ENCODE results near the gene CZIB. TPM values are rescaled to one million over a fixed set of nuclear protein-coding genes. Genes with fewer than 3 reads are reported as not detected.

Gene CZIB
- total RNA-seq, 4 donors from 2014 or later, result 58.8 to 103 (median 84.4) TPM

DNA sequence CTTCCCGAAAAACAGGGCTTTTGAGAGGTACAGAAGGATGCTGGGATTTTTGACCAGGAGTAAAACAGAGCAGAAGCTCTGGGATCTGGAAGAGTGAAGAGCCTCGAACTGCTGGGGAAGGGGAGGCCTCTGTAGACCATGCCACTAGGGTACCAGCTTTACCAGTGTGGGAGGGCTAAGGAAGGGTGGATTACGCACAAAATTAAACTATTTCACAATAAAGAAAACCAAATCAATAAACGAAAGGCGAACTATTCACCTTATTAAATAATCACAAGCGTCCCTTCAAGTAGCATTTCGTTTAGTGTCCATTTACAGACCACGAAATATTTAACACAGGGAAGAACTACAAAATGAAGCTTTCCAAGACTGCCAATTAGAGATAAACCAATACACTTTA, 723 bp downstream of the CZIB start:
- no peaks in the 10 kb centered on the region for H3K27me3 ChIP-seq
- WGBS, 2 donors (ENCODE audit: low coverage in 1 of 2), result 10 to 11% methylated on average over 7 to 8 of the region's 8 CpGs
- peak overlapping the region; percentile 63 to 80 for H3K4me3 ChIP-seq
- peaks cover 4 to 37% (median 8%) of the 10 kb centered on the region in 3 donors for H3K4me1 ChIP-seq
- no peak for ATAC-seq
- peak overlapping the region; percentile 84 to 98 (median 98) for H3K27ac ChIP-seq
- TF ChIP-seq EP300 (IDR thresholded peaks at IDR 0.05) (no peak), POLR2AphosphoS5 (IDR thresholded peaks at IDR 0.05) (no peak), POLR2A (IDR thresholded peaks at IDR 0.05) (no peak)
- TF ChIP-seq, protein P1, sequence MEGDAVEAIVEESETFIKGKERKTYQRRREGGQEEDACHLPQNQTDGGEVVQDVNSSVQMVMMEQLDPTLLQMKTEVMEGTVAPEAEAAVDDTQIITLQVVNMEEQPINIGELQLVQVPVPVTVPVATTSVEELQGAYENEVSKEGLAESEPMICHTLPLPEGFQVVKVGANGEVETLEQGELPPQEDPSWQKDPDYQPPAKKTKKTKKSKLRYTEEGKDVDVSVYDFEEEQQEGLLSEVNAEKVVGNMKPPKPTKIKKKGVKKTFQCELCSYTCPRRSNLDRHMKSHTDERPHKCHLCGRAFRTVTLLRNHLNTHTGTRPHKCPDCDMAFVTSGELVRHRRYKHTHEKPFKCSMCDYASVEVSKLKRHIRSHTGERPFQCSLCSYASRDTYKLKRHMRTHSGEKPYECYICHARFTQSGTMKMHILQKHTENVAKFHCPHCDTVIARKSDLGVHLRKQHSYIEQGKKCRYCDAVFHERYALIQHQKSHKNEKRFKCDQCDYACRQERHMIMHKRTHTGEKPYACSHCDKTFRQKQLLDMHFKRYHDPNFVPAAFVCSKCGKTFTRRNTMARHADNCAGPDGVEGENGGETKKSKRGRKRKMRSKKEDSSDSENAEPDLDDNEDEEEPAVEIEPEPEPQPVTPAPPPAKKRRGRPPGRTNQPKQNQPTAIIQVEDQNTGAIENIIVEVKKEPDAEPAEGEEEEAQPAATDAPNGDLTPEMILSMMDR (IDR thresholded peaks at IDR 0.05), result no peak
- H3K36me3 ChIP-seq, result peaks cover 0 to 42% of the 10 kb centered on the region in 2 donors
- no peaks in the 10 kb centered on the region for H3K9me3 ChIP-seq

DNA sequence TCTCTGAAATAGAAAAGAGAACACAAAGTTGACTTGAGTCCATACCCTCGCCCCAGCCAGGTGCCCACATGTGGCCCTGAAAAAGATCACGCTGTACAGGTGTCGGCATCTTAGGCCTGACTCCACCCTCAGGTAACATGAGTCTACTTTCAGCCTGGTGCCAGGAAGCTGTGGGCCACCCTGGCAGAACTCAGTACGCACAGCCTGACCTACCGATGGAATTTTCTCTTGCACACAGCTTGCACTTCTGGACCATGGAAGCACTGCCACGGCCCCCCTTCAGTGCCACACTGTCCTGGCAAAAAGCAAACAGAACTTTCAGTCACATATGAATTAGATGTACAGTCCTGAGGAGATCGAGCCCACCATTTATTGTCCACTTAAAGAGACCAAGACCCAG, 2.2 kb downstream of the CZIB start:
- Histone ChIP-seq H3K27me3 (no peaks in the 10 kb centered on the region), H3K27ac (no peak overlapping the region), H3K9me3 (no peaks in the 10 kb centered on the region), H3K4me3 (no peak overlapping the region), H3K36me3 (peaks cover 0 to 57% of the 10 kb centered on the region in 2 donors), H3K4me1 (peaks cover 4 to 37% (median 8%) of the 10 kb centered on the region in 3 donors)
- TF ChIP-seq POLR2AphosphoS5 (IDR thresholded peaks at IDR 0.05) (no peak), POLR2A (IDR thresholded peaks at IDR 0.05) (no peak), EP300 (IDR thresholded peaks at IDR 0.05) (no peak)
- TF ChIP-seq, protein P1 (IDR thresholded peaks at IDR 0.05), result no peak
- no peak for ATAC-seq
- 83 to 84% methylated on average over 1 to 5 of the region's 7 CpGs for WGBS, 2 donors (ENCODE audit: low coverage in 1 of 2)

GRCh38 chr1:53214376-53214940, 6.0 kb downstream of the CZIB start:
- Histone ChIP-seq H3K36me3 (peaks cover 0 to 94% of the 10 kb centered on the region in 2 donors), H3K9me3 (no peaks in the 10 kb centered on the region), H3K27me3 (no peaks in the 10 kb centered on the region), H3K4me3 (no peak overlapping the region), H3K4me1 (peaks cover under 1 to 23% (median 2%) of the 10 kb centered on the region in 3 donors), H3K27ac (no peak overlapping the region)
- ATAC-seq, result no peak
- TF ChIP-seq, protein P1 (IDR thresholded peaks at IDR 0.05), result no peak
- TF ChIP-seq EP300 (IDR thresholded peaks at IDR 0.05) (no peak), POLR2AphosphoS5 (IDR thresholded peaks at IDR 0.05) (no peak), POLR2A (IDR thresholded peaks at IDR 0.05) (no peak)
- WGBS, 2 donors (ENCODE audit: low coverage in 1 of 2), result 56% methylated on average over 2 of the region's 5 CpGs; no CpG with 5 or more reads in 1 of the 2 donors

GRCh38 chr1:53210954-53211353, 9.5 kb downstream of the CZIB start:
- no peaks in the 10 kb centered on the region for H3K9me3 ChIP-seq
- H3K4me3 ChIP-seq, result no peak overlapping the region
- ATAC-seq, result no peak
- peaks cover 0 to 100% of the 10 kb centered on the region in 2 donors for H3K36me3 ChIP-seq
- no peaks in the 10 kb centered on the region for H3K27me3 ChIP-seq
- WGBS, 2 donors (ENCODE audit: low coverage in 1 of 2), result 81% methylated on average over 3 of the region's 11 CpGs; no CpG with 5 or more reads in 1 of the 2 donors
- no peak overlapping the region for H3K27ac ChIP-seq
- TF ChIP-seq POLR2A (IDR thresholded peaks at IDR 0.05) (no peak), POLR2AphosphoS5 (IDR thresholded peaks at IDR 0.05) (no peak), EP300 (IDR thresholded peaks at IDR 0.05) (no peak)
- TF ChIP-seq, protein P1 (IDR thresholded peaks at IDR 0.05), result no peak
- H3K4me1 ChIP-seq, result no peaks in the 10 kb centered on the region

GRCh38 chr1:53210352-53210751, 10.1 kb downstream of the CZIB start:
- TF ChIP-seq EP300 (IDR thresholded peaks at IDR 0.05) (no peak), POLR2A (IDR thresholded peaks at IDR 0.05) (no peak), POLR2AphosphoS5 (IDR thresholded peaks at IDR 0.05) (no peak)
- TF ChIP-seq, protein P1 (IDR thresholded peaks at IDR 0.05), result no peak
- Histone ChIP-seq H3K36me3 (peaks cover 0 to 100% of the 10 kb centered on the region in 2 donors), H3K4me3 (no peak overlapping the region), H3K9me3 (no peaks in the 10 kb centered on the region), H3K27me3 (no peaks in the 10 kb centered on the region), H3K4me1 (no peaks in the 10 kb centered on the region), H3K27ac (no peak overlapping the region)
- WGBS, 2 donors (ENCODE audit: low coverage in 1 of 2), result 86% methylated on average over 5 of the region's 7 CpGs; no CpG with 5 or more reads in 1 of the 2 donors
- no peak for ATAC-seq

Measured in gastroesophageal sphincter (tissue), 4 donors.